Osteoblast (primary cell): ENCODE data around the gene DLGAP1. TPM values are rescaled to one million over a fixed set of nuclear protein-coding genes. Genes with fewer than 3 reads are reported as not detected.
"Not testable (repeated sequence)": the region's sequence is repeated elsewhere in the genome, so short reads cannot be mapped to it uniquely, and the experiment has no call there.

Source experiments
- DNase-seq: peaks from one replicate; pipeline ENCODE4 v3.0.0; 2011; ENCODE audit warnings: low spot score, mixed read lengths; ENCODE audit not compliant: insufficient read length; ENCODE audit errors: missing footprints
- H2AFZ ChIP-seq: 2 replicates; pipeline ENCODE4 v1.6.0; 2011; ENCODE audit warnings: mild to moderate bottlenecking, low read length
- H3K27ac ChIP-seq: 2 replicates; pipeline ENCODE4 v1.5.1; 2011; ENCODE audit warnings: mild to moderate bottlenecking, low read depth, low read length, moderate library complexity
- H3K27me3 ChIP-seq: 2 replicates; pipeline ENCODE4 v1.6.0; 2012; ENCODE audit warnings: mild to moderate bottlenecking, control low read depth, inconsistent platforms, low read length, moderate library complexity; ENCODE audit not compliant: insufficient read depth
- H3K36me3 ChIP-seq: 2 replicates; pipeline ENCODE4 v1.5.1; 2011; ENCODE audit warnings: mild to moderate bottlenecking, low read length, control low read depth, moderate library complexity; ENCODE audit not compliant: insufficient read depth
- H3K4me1 ChIP-seq: 2 replicates; pipeline ENCODE4 v1.5.1; 2011; ENCODE audit warnings: mild to moderate bottlenecking, low read length, control low read depth, moderate library complexity; ENCODE audit not compliant: insufficient read depth
- H3K4me2 ChIP-seq: 2 replicates; pipeline ENCODE4 v1.6.0; 2011; ENCODE audit warnings: mild to moderate bottlenecking, low read length; ENCODE audit not compliant: insufficient read depth
- H3K4me3 ChIP-seq: fragments of 200-600 bp; sonication (generic); 3 replicates; pipeline ENCODE4 v1.5.1; 2012; ENCODE audit warnings: mild to moderate bottlenecking, low read length, inconsistent platforms; ENCODE audit not compliant: insufficient read depth
- H3K79me2 ChIP-seq: 2 replicates; pipeline ENCODE4 v1.6.0; 2012; ENCODE audit warnings: mild to moderate bottlenecking, low read length, control low read depth, inconsistent platforms; ENCODE audit not compliant: insufficient read depth
- H3K9me3 ChIP-seq: 2 replicates; pipeline ENCODE4 v1.5.1; 2011; ENCODE audit warnings: low read depth, low read length, control low read depth
- H4K20me1 ChIP-seq: 2 replicates; pipeline ENCODE4 v1.6.0; 2012; ENCODE audit warnings: mild to moderate bottlenecking, low read length, control low read depth; ENCODE audit not compliant: insufficient read depth
- CTCF ChIP-seq: IDR thresholded peaks from 2 replicates; pipeline ENCODE4 v1.5.1; 2011; ENCODE audit warnings: mild to moderate bottlenecking, low read depth, low read length, moderate library complexity; ENCODE audit errors: extremely low read depth
- total RNA-seq: library from RNA; depleted of rRNA; stranded (reverse); fragments of >200 nt; gene quantifications from 2 replicates; pipeline ENCODE4 v1.2.3, GENCODE V29; 2012

Gene DLGAP1
- total RNA-seq, 1 donor = not detected

DNA sequence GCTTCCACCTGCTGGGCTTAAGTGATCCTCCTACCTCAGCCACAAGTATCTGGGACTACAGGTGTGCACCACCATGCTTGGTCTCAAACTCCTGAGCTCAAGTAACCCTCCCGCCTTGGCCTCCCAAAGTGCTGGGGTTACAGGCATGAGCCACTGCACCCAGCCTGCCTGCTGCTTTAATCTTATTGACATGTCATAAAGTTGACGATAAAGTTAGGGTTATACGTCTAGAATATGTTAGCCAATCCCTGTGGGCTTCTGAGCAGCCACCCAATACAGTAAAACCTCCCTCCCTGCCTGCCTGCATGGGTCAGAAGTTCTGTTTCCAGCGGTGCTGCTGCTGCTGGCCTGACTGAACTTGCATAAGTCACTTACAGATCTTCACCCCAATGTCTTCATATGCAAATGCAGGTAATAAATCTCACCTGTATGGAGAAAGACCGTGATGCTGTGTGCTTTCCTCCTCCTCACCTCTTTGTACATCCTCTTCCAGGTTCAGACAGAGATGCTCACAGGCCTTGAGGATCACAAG lies 975.1 kb downstream of the DLGAP1 start:
- H4K20me1 ChIP-seq = no peaks in the 10 kb centered on the region
- no peaks in the 10 kb centered on the region for H3K79me2 ChIP-seq
- TF ChIP-seq CTCF = no peak
- no peaks in the 10 kb centered on the region for H3K9me3 ChIP-seq
- H3K27ac ChIP-seq = no peak overlapping the region
- H3K27me3 ChIP-seq = no peaks in the 10 kb centered on the region
- no peaks in the 10 kb centered on the region for H3K36me3 ChIP-seq
- no peak overlapping the region for H3K4me2 ChIP-seq
- no peak overlapping the region for H2AFZ ChIP-seq
- no peaks in the 10 kb centered on the region for H3K4me1 ChIP-seq
- no peak overlapping the region for H3K4me3 ChIP-seq
- DNase-seq = no peak

DNA sequence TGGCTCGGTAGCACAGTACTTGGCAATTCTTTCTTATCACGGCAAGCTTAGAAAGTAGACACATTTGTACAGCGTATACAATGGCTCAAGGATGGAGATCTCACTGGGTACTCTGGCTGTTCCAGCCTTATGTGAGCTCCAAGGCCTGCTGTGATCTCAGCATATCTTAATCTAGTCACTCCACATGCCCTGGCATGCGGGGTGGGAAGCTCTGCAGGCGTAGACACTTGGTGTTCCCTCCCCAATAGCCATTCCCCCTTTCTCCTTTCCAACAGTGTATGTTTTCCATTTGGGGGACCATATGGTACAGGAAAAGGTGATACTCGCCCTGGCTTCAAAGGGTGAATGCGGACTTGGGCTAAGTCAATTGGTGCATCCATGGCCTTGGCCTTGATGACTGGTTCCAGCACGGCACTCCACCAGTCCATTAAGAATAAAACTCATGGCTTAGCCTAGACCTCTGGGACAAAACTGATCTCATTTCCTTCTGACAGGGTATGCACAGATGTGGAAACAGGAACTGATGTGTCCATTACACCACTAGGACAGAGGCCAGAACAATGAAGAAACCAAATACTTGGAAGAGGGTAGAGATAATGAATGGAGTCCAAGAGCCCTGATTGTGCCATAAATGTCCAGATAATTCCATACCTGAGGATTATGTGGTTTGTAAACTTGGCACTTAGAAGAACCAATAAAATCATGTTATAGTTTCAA lies 976.7 kb downstream of the DLGAP1 start:
- Histone ChIP-seq H3K36me3 (no peaks in the 10 kb centered on the region), H3K4me3 (no peak overlapping the region), H4K20me1 (no peaks in the 10 kb centered on the region), H3K27me3 (no peaks in the 10 kb centered on the region), H3K4me2 (no peak overlapping the region), H3K9me3 (no peaks in the 10 kb centered on the region), H3K27ac (no peak overlapping the region), H2AFZ (no peak overlapping the region), H3K79me2 (no peaks in the 10 kb centered on the region), H3K4me1 (no peaks in the 10 kb centered on the region)
- no peak for DNase-seq
- TF ChIP-seq CTCF = no peak

GRCh38 chr18:3472681-3473544 lies 982.2 kb downstream of the DLGAP1 start:
- H3K4me1 ChIP-seq = no peaks in the 10 kb centered on the region
- no peaks in the 10 kb centered on the region for H4K20me1 ChIP-seq
- H3K9me3 ChIP-seq = no peaks in the 10 kb centered on the region
- H3K4me2 ChIP-seq = no peak overlapping the region
- no peaks in the 10 kb centered on the region for H3K79me2 ChIP-seq
- DNase-seq = no peak
- H3K4me3 ChIP-seq = no peak overlapping the region
- no peak for TF ChIP-seq CTCF
- H2AFZ ChIP-seq = no peak overlapping the region
- no peaks in the 10 kb centered on the region for H3K27me3 ChIP-seq
- H3K27ac ChIP-seq = no peak overlapping the region
- H3K36me3 ChIP-seq = no peaks in the 10 kb centered on the region

GRCh38 chr18:3472121-3472520 lies 983.0 kb downstream of the DLGAP1 start:
- H3K36me3 ChIP-seq, H2AFZ ChIP-seq, H3K4me2 ChIP-seq, H3K9me3 ChIP-seq, DNase-seq, H3K27me3 ChIP-seq, H3K27ac ChIP-seq, H3K79me2 ChIP-seq, H4K20me1 ChIP-seq, H3K4me3 ChIP-seq, H3K4me1 ChIP-seq: not testable (repeated sequence)
